ENCODE results near the gene GRK2. TPM values are rescaled to one million over a fixed set of nuclear protein-coding genes. Genes with fewer than 3 reads are reported as not detected.

GRK2 gene
- total RNA-seq, 1 donor from 2014 or later = 92.7 TPM

DNA sequence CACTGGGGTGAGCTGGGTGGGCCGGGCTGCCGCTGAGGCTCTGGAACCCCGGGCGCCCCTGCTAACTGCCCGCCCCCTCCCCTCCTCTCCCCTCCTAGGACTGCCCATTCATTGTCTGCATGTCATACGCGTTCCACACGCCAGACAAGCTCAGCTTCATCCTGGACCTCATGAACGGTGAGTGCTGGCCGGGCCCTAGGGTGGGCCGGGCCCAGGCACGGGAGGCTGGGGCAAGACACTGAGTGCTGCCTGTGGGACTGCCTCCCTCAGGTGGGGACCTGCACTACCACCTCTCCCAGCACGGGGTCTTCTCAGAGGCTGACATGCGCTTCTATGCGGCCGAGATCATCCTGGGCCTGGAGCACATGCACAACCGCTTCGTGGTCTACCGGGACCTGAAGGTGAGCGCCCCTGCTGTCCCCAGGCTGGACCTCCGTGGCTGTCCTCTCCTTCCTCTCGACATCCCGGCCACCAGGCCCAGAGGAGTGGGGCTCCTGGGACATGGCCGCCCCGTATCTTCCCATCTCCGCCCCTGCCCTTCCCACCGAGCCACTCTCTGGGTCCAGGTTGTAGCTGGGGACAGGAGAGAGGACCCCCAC is 15.4 kb downstream of the GRK2 start:
- TF ChIP-seq, protein P1, sequence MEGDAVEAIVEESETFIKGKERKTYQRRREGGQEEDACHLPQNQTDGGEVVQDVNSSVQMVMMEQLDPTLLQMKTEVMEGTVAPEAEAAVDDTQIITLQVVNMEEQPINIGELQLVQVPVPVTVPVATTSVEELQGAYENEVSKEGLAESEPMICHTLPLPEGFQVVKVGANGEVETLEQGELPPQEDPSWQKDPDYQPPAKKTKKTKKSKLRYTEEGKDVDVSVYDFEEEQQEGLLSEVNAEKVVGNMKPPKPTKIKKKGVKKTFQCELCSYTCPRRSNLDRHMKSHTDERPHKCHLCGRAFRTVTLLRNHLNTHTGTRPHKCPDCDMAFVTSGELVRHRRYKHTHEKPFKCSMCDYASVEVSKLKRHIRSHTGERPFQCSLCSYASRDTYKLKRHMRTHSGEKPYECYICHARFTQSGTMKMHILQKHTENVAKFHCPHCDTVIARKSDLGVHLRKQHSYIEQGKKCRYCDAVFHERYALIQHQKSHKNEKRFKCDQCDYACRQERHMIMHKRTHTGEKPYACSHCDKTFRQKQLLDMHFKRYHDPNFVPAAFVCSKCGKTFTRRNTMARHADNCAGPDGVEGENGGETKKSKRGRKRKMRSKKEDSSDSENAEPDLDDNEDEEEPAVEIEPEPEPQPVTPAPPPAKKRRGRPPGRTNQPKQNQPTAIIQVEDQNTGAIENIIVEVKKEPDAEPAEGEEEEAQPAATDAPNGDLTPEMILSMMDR (IDR thresholded peaks at IDR 0.05; ENCODE audit: unreplicated experiment) = no peak
- Mint-ChIP-seq H3K36me3 (ENCODE audit: low read depth, unreplicated experiment) (peaks cover 16% of the 10 kb centered on the region), H3K9me3 (ENCODE audit: unreplicated experiment) (no peaks in the 10 kb centered on the region), H3K27me3 (ENCODE audit: unreplicated experiment) (peaks cover 11% of the 10 kb centered on the region), H3K27ac (ENCODE audit: unreplicated experiment) (no peak overlapping the region), H3K4me3 (ENCODE audit: unreplicated experiment) (no peak overlapping the region), H3K4me1 (ENCODE audit: unreplicated experiment) (peaks cover 14% of the 10 kb centered on the region)
- no peak for DNase-seq (ENCODE audit: low spot score)

DNA sequence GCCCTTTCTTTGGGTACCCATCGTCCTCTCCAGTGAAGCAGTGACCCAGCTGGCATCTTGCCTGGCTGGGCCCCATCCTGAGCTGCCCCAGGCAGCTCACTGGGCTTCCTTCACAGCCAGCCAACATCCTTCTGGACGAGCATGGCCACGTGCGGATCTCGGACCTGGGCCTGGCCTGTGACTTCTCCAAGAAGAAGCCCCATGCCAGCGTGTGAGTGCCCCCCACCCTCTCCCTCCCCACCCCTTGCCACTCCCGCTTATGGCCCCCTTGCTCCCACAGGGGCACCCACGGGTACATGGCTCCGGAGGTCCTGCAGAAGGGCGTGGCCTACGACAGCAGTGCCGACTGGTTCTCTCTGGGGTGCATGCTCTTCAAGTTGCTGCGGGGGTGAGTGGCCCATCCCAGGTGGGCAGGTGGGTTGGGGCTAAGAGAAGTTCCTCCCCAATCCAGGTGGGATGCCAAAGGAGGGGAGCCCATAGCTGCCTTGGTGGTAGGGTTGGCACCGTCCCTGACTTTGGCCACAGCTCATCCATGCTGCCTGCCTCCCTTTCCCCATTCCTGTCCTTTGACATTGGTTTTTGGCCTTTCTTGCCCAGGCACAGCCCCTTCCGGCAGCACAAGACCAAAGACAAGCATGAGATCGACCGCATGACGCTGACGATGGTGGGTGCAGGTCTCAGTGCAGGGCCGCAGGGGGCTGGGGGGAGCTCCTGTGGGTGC is 16.0 kb downstream of the GRK2 start:
- no peak overlapping the region for H3K27ac Mint-ChIP-seq (ENCODE audit: unreplicated experiment)
- TF ChIP-seq, protein P1 (IDR thresholded peaks at IDR 0.05; ENCODE audit: unreplicated experiment) = no peak
- no peaks in the 10 kb centered on the region for H3K9me3 Mint-ChIP-seq (ENCODE audit: unreplicated experiment)
- DNase-seq (ENCODE audit: low spot score) = no peak
- no peak overlapping the region for H3K4me3 Mint-ChIP-seq (ENCODE audit: unreplicated experiment)
- peaks cover 14% of the 10 kb centered on the region for H3K27me3 Mint-ChIP-seq (ENCODE audit: unreplicated experiment)
- peaks cover 13% of the 10 kb centered on the region for H3K4me1 Mint-ChIP-seq (ENCODE audit: unreplicated experiment)
- H3K36me3 Mint-ChIP-seq (ENCODE audit: low read depth, unreplicated experiment) = peaks cover 16% of the 10 kb centered on the region

DNA sequence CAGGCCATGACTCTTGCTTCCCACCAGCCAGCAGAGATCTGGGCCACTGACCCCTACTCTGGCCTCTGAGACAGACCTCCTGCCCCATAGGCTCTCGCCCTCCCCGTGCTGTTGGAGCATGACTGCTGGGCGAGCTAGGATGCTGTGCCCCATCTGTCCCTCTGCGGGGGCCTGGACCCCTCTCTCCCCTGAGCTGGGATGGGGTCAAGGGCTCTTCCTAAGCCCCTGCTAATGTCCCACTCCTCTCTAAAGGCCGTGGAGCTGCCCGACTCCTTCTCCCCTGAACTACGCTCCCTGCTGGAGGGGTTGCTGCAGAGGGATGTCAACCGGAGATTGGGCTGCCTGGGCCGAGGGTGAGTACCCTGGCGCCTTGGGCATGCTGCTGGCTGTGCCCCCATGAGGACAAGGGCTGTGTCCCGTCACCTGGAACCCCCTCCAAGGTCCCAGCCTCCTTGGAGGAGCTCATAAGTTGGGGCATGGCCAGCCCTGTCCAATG is 16.7 kb downstream of the GRK2 start:
- H3K4me1 Mint-ChIP-seq (ENCODE audit: unreplicated experiment) = peaks cover 16% of the 10 kb centered on the region
- DNase-seq (ENCODE audit: low spot score) = no peak
- H3K27me3 Mint-ChIP-seq (ENCODE audit: unreplicated experiment) = peaks cover 17% of the 10 kb centered on the region
- H3K36me3 Mint-ChIP-seq (ENCODE audit: low read depth, unreplicated experiment) = peaks cover 23% of the 10 kb centered on the region
- no peak overlapping the region for H3K4me3 Mint-ChIP-seq (ENCODE audit: unreplicated experiment)
- H3K27ac Mint-ChIP-seq (ENCODE audit: unreplicated experiment) = no peak overlapping the region
- H3K9me3 Mint-ChIP-seq (ENCODE audit: unreplicated experiment) = no peaks in the 10 kb centered on the region
- TF ChIP-seq, protein P1 (IDR thresholded peaks at IDR 0.05; ENCODE audit: unreplicated experiment) = no peak

DNA sequence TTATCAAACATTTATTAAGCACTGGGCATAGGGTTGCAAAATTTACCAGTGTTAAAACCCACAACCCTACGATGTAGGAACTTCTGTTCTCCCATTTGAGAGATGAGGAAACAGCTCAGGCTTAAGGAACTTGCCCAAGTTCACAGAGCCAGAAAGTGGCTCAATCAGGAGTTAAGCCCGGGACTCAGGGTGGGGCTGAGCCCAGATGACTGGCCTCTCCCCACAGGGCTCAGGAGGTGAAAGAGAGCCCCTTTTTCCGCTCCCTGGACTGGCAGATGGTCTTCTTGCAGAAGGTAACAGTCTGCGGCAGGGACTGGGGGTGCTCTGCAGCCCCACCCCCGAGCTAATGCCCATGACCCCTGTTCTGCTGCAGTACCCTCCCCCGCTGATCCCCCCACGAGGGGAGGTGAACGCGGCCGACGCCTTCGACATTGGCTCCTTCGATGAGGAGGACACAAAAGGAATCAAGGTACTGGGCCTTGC is 17.2 kb downstream of the GRK2 start:
- no peak overlapping the region for H3K27ac Mint-ChIP-seq (ENCODE audit: unreplicated experiment)
- H3K4me3 Mint-ChIP-seq (ENCODE audit: unreplicated experiment) = no peak overlapping the region
- peaks cover 17% of the 10 kb centered on the region for H3K27me3 Mint-ChIP-seq (ENCODE audit: unreplicated experiment)
- no peaks in the 10 kb centered on the region for H3K9me3 Mint-ChIP-seq (ENCODE audit: unreplicated experiment)
- DNase-seq (ENCODE audit: low spot score) = no peak
- TF ChIP-seq, protein P1 (IDR thresholded peaks at IDR 0.05; ENCODE audit: unreplicated experiment) = no peak
- H3K4me1 Mint-ChIP-seq (ENCODE audit: unreplicated experiment) = peaks cover 17% of the 10 kb centered on the region
- H3K36me3 Mint-ChIP-seq (ENCODE audit: low read depth, unreplicated experiment) = peaks cover 23% of the 10 kb centered on the region

Measured in endothelial cell (in vitro differentiated cells).